ENCODE data around the gene CHRNA4. TPM values are rescaled to one million over a fixed set of nuclear protein-coding genes. Genes with fewer than 3 reads are reported as not detected.

The CHRNA4 gene
- total and polyA plus RNA-seq, 9 of the 15 experiments (the other 6 are each of a cell fraction or from before 2014, with no cell fraction given): not detected

GRCh38 chr20:63342561-63343459, 18.3 kb downstream of the CHRNA4 start:
- H3K36me3 ChIP-seq (ENCODE audit: control insufficient read depth, insufficient read depth, low read length): no peaks in the 10 kb centered on the region
- in situ Hi-C loops (cut with MboI) (no loop called here), intact Hi-C loops (cut with micrococcal nuclease) (no loop called here)
- H3K9me1 ChIP-seq (ENCODE audit: control insufficient read depth, insufficient read depth, low read length): no peaks in the 10 kb centered on the region
- CTCF ChIA-PET (ENCODE audit: low intra/inter-chr PET ratio): no interaction called here
- no TSS peak for BruUV-seq (replicated peaks)
- H3K9ac ChIP-seq (ENCODE audit: insufficient read depth in 1 of 2, low read depth in 2 of 2, low read length in 2 of 2): no peak overlapping the region
- TF ChIP-seq RFX7 (CRISPR knock-in tag; IDR thresholded peaks at IDR 0.05): no peak
- no peak for TF ChIP-seq TBL1XR1 (IDR thresholded peaks at IDR 0.05; ENCODE audit: low read length in 2 of 2)
- no peak for TF ChIP-seq ZBTB7A (IDR thresholded peaks at IDR 0.05; ENCODE audit: borderline replicate concordance, control insufficient read depth, low read depth, low read length)
- TF ChIP-seq NR1H2 (CRISPR knock-in tag; IDR thresholded peaks at IDR 0.05): no peak
- TF ChIP-seq GTF2A2 (tag; IDR thresholded peaks at IDR 0.05): no peak
- no peak for TF ChIP-seq ILK (tag; IDR thresholded peaks at IDR 0.05; ENCODE audit: borderline replicate concordance, low read depth)
- TF ChIP-seq CREBBP (IDR thresholded peaks at IDR 0.05; ENCODE audit: low read depth, low read length): no peak
- no peak for TF ChIP-seq PPARD (CRISPR knock-in tag; IDR thresholded peaks at IDR 0.05)
- TF ChIP-seq CEBPB (tag; IDR thresholded peaks at IDR 0.05): no peak
- no peak for TF ChIP-seq ZNF384 (IDR thresholded peaks at IDR 0.05; ENCODE audit: low read depth, low read length)
- no peak for TF ChIP-seq PURB (CRISPR knock-in tag; IDR thresholded peaks at IDR 0.05; ENCODE audit: low read depth)
- TF ChIP-seq C11orf30 (IDR thresholded peaks at IDR 0.05; ENCODE audit: low read depth): 0 out of 2 replicates have a peak, but pooled peaks have one; percentile 20
- TF ChIP-seq NFE2 (IDR thresholded peaks at IDR 0.05; ENCODE audit: low read depth): peak; percentile 60
- no peak for TF ChIP-seq PHF21A (IDR thresholded peaks at IDR 0.05; ENCODE audit: borderline replicate concordance, low read depth)
- TF ChIP-seq ELK3 (CRISPR knock-in tag; IDR thresholded peaks at IDR 0.05): no peak
- TF ChIP-seq MAFG (tag; conservative IDR thresholded peaks at IDR 0.05): peak; percentile 54
- no peak for TF ChIP-seq BRCA1 (IDR thresholded peaks at IDR 0.05)
- no peak for TF ChIP-seq BRCA1 (CRISPR knock-in tag; IDR thresholded peaks at IDR 0.05)
- no peak for TF ChIP-seq ZNF316 (IDR thresholded peaks at IDR 0.05)
- TF ChIP-seq MEF2D (tag; conservative IDR thresholded peaks at IDR 0.05; ENCODE audit: low read depth): no peak
- H3K4me3 ChIP-seq: no peak overlapping the region
- POLR2A ChIA-PET: interaction anchor here (0.9 kb wide), 1 partner anchor 56 kb away, joined by 3 read pairs; no protein-coding TSS in a partner anchor
- peaks cover 0 to 36% of the 10 kb centered on the region in 2 experiments; a peak in 2 of 5 replicates for H3K4me1 ChIP-seq (replicated peaks in 1 of 2; ENCODE audit: control insufficient read depth in 2 of 2, insufficient read depth in 2 of 2, low read length in 2 of 2)
- peaks cover 2% of the 10 kb centered on the region; the same call in 1 of the 2 replicates for H3K9me3 ChIP-seq (replicated peaks; ENCODE audit: control insufficient read depth, insufficient read depth, low read depth, low read length)
- 2% methylated on average over 49 of the region's 59 CpGs for WGBS (ENCODE audit: insufficient coverage, low coverage, missing lambda C conversion rate)
- FAIRE-seq: no peak
- no peaks in the 10 kb centered on the region; the same call in none of the 2 replicates for H4K20me1 ChIP-seq (replicated peaks; ENCODE audit: control insufficient read depth, insufficient read depth, low read length)
- DNase-seq (ENCODE audit: extremely low read depth in 1 of 4, low spot score in 3 of 4): no peak
- no peaks in the 10 kb centered on the region for H3K79me2 ChIP-seq (ENCODE audit: control insufficient read depth, insufficient read depth, low read length)
- H3K27ac ChIP-seq (ENCODE audit: extremely low read depth, low read depth, low read length): no peak overlapping the region
- ATAC-seq: no peak; the same call in 2 of the 3 replicates
- H3K27me3 ChIP-seq (ENCODE audit: control insufficient read depth in 2 of 2, insufficient read depth in 2 of 2, low read length in 2 of 2): peaks cover 42 to 72% of the 10 kb centered on the region in 2 experiments; a peak in 4 of 5 replicates
- H3K4me2 ChIP-seq (ENCODE audit: insufficient read depth, low read length): no peak overlapping the region
- H2AFZ ChIP-seq (ENCODE audit: low read depth, low read length): no peak overlapping the region

Measured in K562 (cell line).